ENCODE results near the gene ZDHHC21.

ZDHHC21 gene

DNA sequence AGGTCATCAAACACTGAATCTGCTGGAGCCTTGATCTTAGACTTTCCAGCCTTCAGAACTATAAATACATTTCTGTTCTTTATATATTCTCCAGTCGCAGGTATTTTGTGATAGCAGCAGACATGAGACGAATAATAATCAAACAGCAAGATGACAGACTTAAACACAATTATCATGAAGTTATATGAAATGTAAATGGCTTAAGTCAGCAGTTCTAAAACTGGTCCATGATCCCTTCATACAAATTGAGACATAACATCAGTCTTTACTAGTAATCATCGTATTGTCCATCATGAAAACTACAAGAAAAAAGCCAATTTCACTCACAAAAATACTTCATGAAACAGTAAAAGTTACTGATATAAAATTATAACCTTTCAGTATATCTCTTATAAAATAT lies 101.8 kb downstream of the ZDHHC21 start:
- H3K9ac ChIP-seq (ENCODE audit: low read depth, low read length), result no peak overlapping the region
- H3K9me3 ChIP-seq (replicated peaks; ENCODE audit: low read length), result no peaks in the 10 kb centered on the region
- no peak overlapping the region for H3K4me2 ChIP-seq (ENCODE audit: low read length)
- H3K4me3 ChIP-seq (ENCODE audit: low read length), result no peak overlapping the region
- no peaks in the 10 kb centered on the region for H3K4me1 ChIP-seq (ENCODE audit: control insufficient read depth, insufficient read depth, low read length)
- H3K27me3 ChIP-seq (ENCODE audit: control insufficient read depth, insufficient read depth, low read length), result no peaks in the 10 kb centered on the region
- peaks cover 3% of the 10 kb centered on the region for H3K36me3 ChIP-seq (ENCODE audit: insufficient read depth, low read length)

DNA sequence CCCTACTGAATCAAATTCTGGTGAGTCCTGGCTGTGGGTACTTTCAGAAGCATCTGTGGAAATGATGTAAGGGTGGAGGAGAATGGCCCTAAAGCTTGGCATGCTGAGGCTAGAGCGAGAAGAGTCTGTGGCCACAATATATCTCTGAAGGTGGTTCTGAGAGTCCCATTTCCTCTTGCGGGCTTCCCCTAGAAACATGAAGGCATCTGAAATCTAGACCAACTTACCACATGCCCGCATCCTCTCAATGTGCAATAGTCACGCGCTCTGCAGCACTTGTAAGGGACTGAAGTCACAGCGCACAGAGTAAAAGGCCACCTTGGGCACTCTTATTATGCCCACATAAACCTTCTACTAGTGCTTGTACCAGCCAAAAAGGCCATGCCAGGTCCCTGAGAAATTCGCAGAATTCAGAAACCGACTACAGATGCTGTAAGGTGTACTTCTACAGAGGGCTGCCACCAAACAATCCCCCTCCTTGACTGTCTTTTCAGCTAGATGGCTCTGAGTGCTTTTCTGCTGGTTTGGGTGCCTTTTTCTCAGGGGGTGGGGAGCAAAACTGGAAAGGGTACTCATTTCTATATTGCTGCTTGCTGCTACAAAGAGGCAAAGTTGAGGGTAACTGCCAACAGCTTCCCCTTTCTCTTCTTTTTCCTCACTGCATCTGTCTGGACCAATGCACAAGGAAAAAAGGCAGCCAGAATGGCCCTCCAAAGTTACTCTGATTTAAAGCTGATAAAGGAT lies 107.3 kb downstream of the ZDHHC21 start:
- Histone ChIP-seq H3K4me1 (ENCODE audit: control insufficient read depth, insufficient read depth, low read length) (no peaks in the 10 kb centered on the region), H3K9me3 (replicated peaks; ENCODE audit: low read length) (no peaks in the 10 kb centered on the region)

DNA sequence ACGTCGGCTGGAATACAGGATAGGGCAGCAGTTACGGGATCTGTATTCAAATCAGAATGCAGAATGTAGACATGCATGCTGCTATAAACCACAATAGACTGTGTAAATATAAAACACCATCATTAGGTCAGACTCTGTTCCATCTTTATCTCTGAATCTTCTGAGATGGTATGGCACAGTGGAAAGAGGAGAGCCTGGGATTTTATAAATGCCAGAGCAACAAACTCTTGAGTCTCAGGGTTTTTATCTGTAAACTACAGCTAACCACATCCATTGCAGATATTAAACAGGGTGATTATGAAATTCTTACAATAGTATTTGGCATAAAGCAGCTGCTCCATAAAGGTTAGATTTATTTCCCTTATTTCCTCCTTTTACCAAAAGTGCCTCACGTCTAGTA lies 108.7 kb downstream of the ZDHHC21 start:
- Histone ChIP-seq H3K4me1 (ENCODE audit: control insufficient read depth, insufficient read depth, low read length) (no peaks in the 10 kb centered on the region), H3K9ac (ENCODE audit: low read depth, low read length) (no peak overlapping the region), H3K4me2 (ENCODE audit: low read length) (no peak overlapping the region), H3K36me3 (ENCODE audit: insufficient read depth, low read length) (no peaks in the 10 kb centered on the region), H3K9me3 (replicated peaks; ENCODE audit: low read length) (no peaks in the 10 kb centered on the region), H3K4me3 (ENCODE audit: low read length) (no peak overlapping the region), H3K27me3 (ENCODE audit: control insufficient read depth, insufficient read depth, low read length) (no peaks in the 10 kb centered on the region)

More for the DNA sequence above, 107.3 kb downstream of the ZDHHC21 start:
- Histone ChIP-seq H3K9ac (ENCODE audit: low read depth, low read length) (no peak overlapping the region), H3K27me3 (ENCODE audit: control insufficient read depth, insufficient read depth, low read length) (no peaks in the 10 kb centered on the region), H3K4me3 (ENCODE audit: low read length) (no peak overlapping the region), H3K4me2 (ENCODE audit: low read length) (no peak overlapping the region), H3K36me3 (ENCODE audit: insufficient read depth, low read length) (no peaks in the 10 kb centered on the region)

DNA sequence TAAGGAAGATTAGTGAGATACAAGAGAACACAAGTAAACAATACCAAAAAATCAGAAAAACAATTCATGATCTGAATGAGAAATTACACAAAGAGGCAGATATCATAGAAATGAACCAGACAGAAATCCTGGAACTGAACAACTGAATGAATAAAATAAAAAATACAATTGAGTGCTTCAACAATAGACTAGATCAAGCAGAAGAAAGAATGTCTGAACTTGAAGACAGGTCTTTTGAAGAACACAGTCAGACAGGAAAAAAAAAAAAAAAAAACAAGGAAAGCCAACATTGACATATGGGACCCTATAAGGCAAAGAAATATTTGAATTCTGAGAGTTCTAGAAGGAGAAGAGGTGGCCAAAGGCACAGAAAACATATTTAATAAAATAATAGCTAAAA lies 115.2 kb downstream of the ZDHHC21 start:
- Histone ChIP-seq H3K4me1 (ENCODE audit: control insufficient read depth, insufficient read depth, low read length) (no peaks in the 10 kb centered on the region), H3K9me3 (replicated peaks; ENCODE audit: low read length) (no peaks in the 10 kb centered on the region), H3K9ac (ENCODE audit: low read depth, low read length) (no peak overlapping the region), H3K4me2 (ENCODE audit: low read length) (no peak overlapping the region), H3K27me3 (ENCODE audit: control insufficient read depth, insufficient read depth, low read length) (no peaks in the 10 kb centered on the region), H3K4me3 (ENCODE audit: low read length) (no peak overlapping the region), H3K36me3 (ENCODE audit: insufficient read depth, low read length) (no peaks in the 10 kb centered on the region)

DNA sequence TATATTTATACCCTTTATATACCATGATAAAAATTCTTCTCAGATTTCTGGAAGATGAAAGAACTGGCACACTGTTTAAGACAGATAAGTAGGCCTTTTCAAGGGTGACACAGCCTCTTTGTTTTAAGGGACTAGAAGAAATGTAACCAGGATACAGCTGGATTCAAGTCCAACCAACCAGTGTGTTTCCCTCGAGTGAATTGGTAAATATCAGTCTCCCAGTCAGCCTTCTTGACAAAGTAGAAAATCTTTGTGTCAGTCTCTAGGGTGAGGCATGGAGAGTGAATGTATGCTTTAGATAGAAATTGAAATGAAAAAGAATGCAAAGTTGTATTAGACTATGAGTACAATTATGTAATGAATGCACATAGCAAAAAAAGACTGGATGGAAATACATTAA lies 119.1 kb downstream of the ZDHHC21 start:
- H3K9me3 ChIP-seq (replicated peaks; ENCODE audit: low read length), result no peaks in the 10 kb centered on the region

DNA sequence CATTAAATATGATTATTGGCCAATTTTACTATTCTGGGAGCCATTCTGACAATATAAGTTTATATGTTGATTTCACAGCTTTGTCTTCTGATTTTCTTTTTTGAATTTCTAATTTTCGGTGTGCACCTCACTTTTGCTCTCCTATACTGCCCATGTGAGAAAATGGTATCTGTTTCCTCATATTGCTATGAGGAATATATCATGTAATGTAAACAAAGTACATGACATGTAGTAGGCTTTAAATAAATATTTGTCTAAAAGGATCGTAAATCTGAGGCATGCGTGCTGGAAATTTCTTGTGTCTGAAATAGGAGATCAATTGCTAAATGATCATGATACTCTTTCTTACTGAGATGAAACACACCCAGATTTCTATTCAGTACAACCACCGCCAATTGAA lies 119.9 kb downstream of the ZDHHC21 start:
- Histone ChIP-seq H3K4me3 (ENCODE audit: low read length) (no peak overlapping the region), H3K4me1 (ENCODE audit: control insufficient read depth, insufficient read depth, low read length) (no peaks in the 10 kb centered on the region), H3K36me3 (ENCODE audit: insufficient read depth, low read length) (no peaks in the 10 kb centered on the region), H3K9ac (ENCODE audit: low read depth, low read length) (no peak overlapping the region), H3K27me3 (ENCODE audit: control insufficient read depth, insufficient read depth, low read length) (no peaks in the 10 kb centered on the region), H3K9me3 (replicated peaks; ENCODE audit: low read length) (no peaks in the 10 kb centered on the region), H3K4me2 (ENCODE audit: low read length) (no peak overlapping the region)

More for the DNA sequence above, 119.1 kb downstream of the ZDHHC21 start:
- H3K27me3 ChIP-seq (ENCODE audit: control insufficient read depth, insufficient read depth, low read length), result no peaks in the 10 kb centered on the region
- no peak overlapping the region for H3K4me3 ChIP-seq (ENCODE audit: low read length)
- no peak overlapping the region for H3K9ac ChIP-seq (ENCODE audit: low read depth, low read length)
- no peak overlapping the region for H3K4me2 ChIP-seq (ENCODE audit: low read length)
- H3K4me1 ChIP-seq (ENCODE audit: control insufficient read depth, insufficient read depth, low read length), result no peaks in the 10 kb centered on the region
- no peaks in the 10 kb centered on the region for H3K36me3 ChIP-seq (ENCODE audit: insufficient read depth, low read length)

DNA sequence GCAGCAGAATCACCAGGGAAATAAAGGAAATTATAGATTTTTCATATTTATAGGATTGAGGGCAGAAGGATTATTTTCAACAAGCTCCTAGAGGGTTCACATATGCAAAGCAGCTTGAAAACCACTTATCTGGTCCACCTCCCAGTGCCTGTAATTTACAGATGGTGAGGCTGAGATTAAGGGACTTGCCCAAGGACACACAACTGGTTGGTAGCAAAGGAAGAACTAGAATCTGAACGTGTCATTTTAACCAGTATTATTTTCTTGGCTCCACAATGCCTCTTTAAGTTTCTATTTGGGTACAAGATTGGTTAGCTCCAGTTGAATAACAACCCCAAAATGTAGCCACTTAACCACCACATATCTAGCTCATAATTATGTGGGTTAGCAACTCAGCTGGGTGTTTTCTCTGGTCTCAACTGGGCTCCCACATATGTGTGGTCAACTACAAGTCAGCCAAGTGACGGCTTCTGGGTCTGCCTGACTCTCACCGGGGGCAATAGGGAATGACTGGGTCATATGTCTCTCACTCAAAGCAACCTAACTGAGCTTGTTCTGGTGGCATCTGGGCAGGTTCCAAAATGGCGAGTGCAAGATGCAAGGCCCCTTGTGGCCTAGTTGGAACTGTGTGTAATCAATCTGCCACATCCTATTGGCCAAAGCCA lies 127.7 kb downstream of the ZDHHC21 start:
- Histone ChIP-seq H3K4me3 (ENCODE audit: low read length) (no peak overlapping the region), H3K9me3 (replicated peaks; ENCODE audit: low read length) (no peaks in the 10 kb centered on the region), H3K9ac (ENCODE audit: low read depth, low read length) (no peak overlapping the region), H3K36me3 (ENCODE audit: insufficient read depth, low read length) (no peaks in the 10 kb centered on the region), H3K4me2 (ENCODE audit: low read length) (no peak overlapping the region), H3K27me3 (ENCODE audit: control insufficient read depth, insufficient read depth, low read length) (no peaks in the 10 kb centered on the region), H3K4me1 (ENCODE audit: control insufficient read depth, insufficient read depth, low read length) (no peaks in the 10 kb centered on the region)

DNA sequence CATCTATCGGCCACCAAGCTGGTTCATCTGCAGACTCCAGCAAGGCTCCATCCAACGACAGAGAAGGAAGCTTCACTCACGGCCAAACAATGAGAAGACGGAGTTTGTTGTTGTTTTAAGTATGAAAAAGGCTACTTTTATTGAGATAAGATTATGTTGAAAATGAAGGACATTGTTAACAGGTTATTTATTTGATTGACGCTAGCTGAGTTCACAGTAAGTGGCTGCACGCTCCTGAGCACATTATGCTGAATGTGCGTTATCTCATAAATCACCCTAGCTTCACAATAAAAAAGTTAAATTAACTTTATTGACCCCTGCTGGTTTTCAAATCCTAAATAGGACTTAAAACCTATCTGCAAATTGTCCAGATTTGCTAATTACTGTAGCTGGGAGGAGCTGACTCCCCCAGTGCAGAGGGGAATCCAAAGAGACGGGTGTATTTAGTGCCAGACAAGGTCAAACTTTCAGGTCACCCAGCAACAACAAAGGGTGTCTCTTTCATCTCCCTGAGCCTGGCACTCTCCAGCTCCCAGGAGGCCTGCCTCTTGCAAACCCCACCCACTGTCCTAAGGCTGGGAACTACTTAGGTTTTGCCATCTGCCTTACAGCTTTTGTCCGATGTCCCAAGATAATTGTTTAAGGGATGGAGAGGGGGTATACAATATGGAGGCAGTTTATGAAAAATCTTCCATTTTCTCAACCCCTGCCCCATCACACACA lies 129.2 kb downstream of the ZDHHC21 start:
- Histone ChIP-seq H3K4me3 (ENCODE audit: low read length) (no peak overlapping the region), H3K27me3 (ENCODE audit: control insufficient read depth, insufficient read depth, low read length) (no peaks in the 10 kb centered on the region), H3K9ac (ENCODE audit: low read depth, low read length) (no peak overlapping the region), H3K9me3 (replicated peaks; ENCODE audit: low read length) (no peaks in the 10 kb centered on the region), H3K4me2 (ENCODE audit: low read length) (no peak overlapping the region), H3K36me3 (ENCODE audit: insufficient read depth, low read length) (no peaks in the 10 kb centered on the region), H3K4me1 (ENCODE audit: control insufficient read depth, insufficient read depth, low read length) (no peaks in the 10 kb centered on the region)

DNA sequence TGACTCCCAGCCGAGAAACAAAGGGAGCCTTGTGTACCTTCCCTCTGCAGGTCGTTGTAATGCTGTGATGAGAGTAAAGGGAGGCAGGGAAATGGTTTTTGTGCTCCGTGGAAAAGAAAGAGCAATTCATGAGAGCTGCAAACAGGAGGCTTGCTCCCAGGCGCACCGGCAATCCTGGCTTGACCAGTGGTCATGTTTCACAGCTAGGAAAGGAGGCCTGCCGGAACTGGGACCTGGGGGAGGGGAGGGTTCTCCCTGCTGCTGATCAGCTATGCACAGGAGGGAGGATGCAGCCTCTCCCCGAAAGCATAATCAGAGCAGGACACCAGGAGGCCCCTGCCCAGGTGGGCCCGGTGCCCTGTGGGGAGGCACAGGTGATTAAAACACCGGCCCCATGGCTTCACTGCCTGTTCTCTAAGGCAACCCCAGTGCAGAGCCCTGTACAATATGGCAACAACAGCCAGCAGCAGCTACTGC lies 131.3 kb downstream of the ZDHHC21 start:
- Histone ChIP-seq H3K4me1 (ENCODE audit: control insufficient read depth, insufficient read depth, low read length) (no peaks in the 10 kb centered on the region), H3K27me3 (ENCODE audit: control insufficient read depth, insufficient read depth, low read length) (no peaks in the 10 kb centered on the region), H3K9ac (ENCODE audit: low read depth, low read length) (no peak overlapping the region), H3K4me2 (ENCODE audit: low read length) (no peak overlapping the region), H3K9me3 (replicated peaks; ENCODE audit: low read length) (no peaks in the 10 kb centered on the region), H3K4me3 (ENCODE audit: low read length) (no peak overlapping the region), H3K36me3 (ENCODE audit: insufficient read depth, low read length) (no peaks in the 10 kb centered on the region)
